ENCODE results near the gene UIMC1. TPM values are rescaled to one million over a fixed set of nuclear protein-coding genes. Genes with fewer than 3 reads are reported as not detected.

Gene UIMC1
- total RNA-seq, 2 donors from 2014 or later: 46.6 to 50.8 TPM

- Histone ChIP-seq H3K9me3 (ENCODE audit: control insufficient read depth, low read length) (no peaks in the 10 kb centered on the region), H3K9ac (ENCODE audit: extremely low read depth, low read length, poor library complexity, severe bottlenecking) (no peak overlapping the region), H3K27ac (ENCODE audit: low read depth, low read length) (no peak overlapping the region), H3K4me3 (ENCODE audit: low read length) (no peak overlapping the region), H3K36me3 (ENCODE audit: control insufficient read depth, insufficient read depth, low read length) (no peaks in the 10 kb centered on the region), H3K27me3 (ENCODE audit: control insufficient read depth, insufficient read depth, low read length, poor library complexity, severe bottlenecking) (no peaks in the 10 kb centered on the region), H3K4me1 (ENCODE audit: control insufficient read depth, insufficient read depth, low read length) (no peaks in the 10 kb centered on the region)
- no peak for TF ChIP-seq CTCF (conservative IDR thresholded peaks at IDR 0.05)
- H3K9me3 Mint-ChIP-seq: no peaks in the 10 kb centered on the region
- WGBS, 2 experiments (ENCODE audit: insufficient coverage in 1 of 2, insufficient read length in 1 of 2): 84 to 85% methylated on average over 12 to 19 of the region's 19 CpGs
- DNase-seq: no peak
- no peak overlapping the region for H3K4me3 Mint-ChIP-seq
- H3K27me3 Mint-ChIP-seq (ENCODE audit: insufficient read depth): peaks cover 3% of the 10 kb centered on the region
- H3K27ac Mint-ChIP-seq: no peak overlapping the region
- H3K4me1 Mint-ChIP-seq: no peaks in the 10 kb centered on the region
- H3K36me3 Mint-ChIP-seq (ENCODE audit: low read depth): no peaks in the 10 kb centered on the region
Observed at GRCh38 chr5:176857216-176857893, 149.2 kb downstream of the UIMC1 start.

- DNase-seq: no peak
- H3K36me3 ChIP-seq (ENCODE audit: control insufficient read depth, insufficient read depth, low read length): no peaks in the 10 kb centered on the region
- Mint-ChIP-seq H3K27me3 (ENCODE audit: insufficient read depth) (peaks cover 3% of the 10 kb centered on the region), H3K36me3 (ENCODE audit: low read depth) (no peaks in the 10 kb centered on the region), H3K4me3 (no peak overlapping the region), H3K4me1 (no peaks in the 10 kb centered on the region), H3K9me3 (no peaks in the 10 kb centered on the region), H3K27ac (no peak overlapping the region)
- H3K27me3 ChIP-seq (ENCODE audit: control insufficient read depth, insufficient read depth, low read length, poor library complexity, severe bottlenecking): no peaks in the 10 kb centered on the region
- H3K9me3 ChIP-seq (ENCODE audit: control insufficient read depth, low read length): no peaks in the 10 kb centered on the region
- H3K4me1 ChIP-seq (ENCODE audit: control insufficient read depth, insufficient read depth, low read length): no peaks in the 10 kb centered on the region
- H3K4me3 ChIP-seq (ENCODE audit: low read length): no peak overlapping the region
- H3K9ac ChIP-seq (ENCODE audit: extremely low read depth, low read length, poor library complexity, severe bottlenecking): no peak overlapping the region
- 77 to 86% methylated on average over 4 to 8 of the region's 8 CpGs for WGBS, 2 experiments (ENCODE audit: insufficient coverage in 1 of 2, insufficient read length in 1 of 2)
- H3K27ac ChIP-seq (ENCODE audit: low read depth, low read length): no peak overlapping the region
- no peak for TF ChIP-seq CTCF (conservative IDR thresholded peaks at IDR 0.05)
Observed at GRCh38 chr5:176856746-176857145, 149.8 kb downstream of the UIMC1 start.

- Mint-ChIP-seq H3K27me3 (ENCODE audit: insufficient read depth) (peaks cover 3% of the 10 kb centered on the region), H3K9me3 (no peaks in the 10 kb centered on the region), H3K4me3 (no peak overlapping the region), H3K36me3 (ENCODE audit: low read depth) (no peaks in the 10 kb centered on the region), H3K27ac (no peak overlapping the region), H3K4me1 (no peaks in the 10 kb centered on the region)
- Histone ChIP-seq H3K27me3 (ENCODE audit: control insufficient read depth, insufficient read depth, low read length, poor library complexity, severe bottlenecking) (no peaks in the 10 kb centered on the region), H3K36me3 (ENCODE audit: control insufficient read depth, insufficient read depth, low read length) (no peaks in the 10 kb centered on the region), H3K4me3 (ENCODE audit: low read length) (no peak overlapping the region), H3K9me3 (ENCODE audit: control insufficient read depth, low read length) (no peaks in the 10 kb centered on the region), H3K9ac (ENCODE audit: extremely low read depth, low read length, poor library complexity, severe bottlenecking) (no peak overlapping the region), H3K27ac (ENCODE audit: low read depth, low read length) (no peak overlapping the region), H3K4me1 (ENCODE audit: control insufficient read depth, insufficient read depth, low read length) (no peaks in the 10 kb centered on the region)
- no peak for DNase-seq
- 94 to 95% methylated on average over 16 to 18 of the region's 18 CpGs for WGBS, 2 experiments (ENCODE audit: insufficient coverage in 1 of 2, insufficient read length in 1 of 2)
- no peak for TF ChIP-seq CTCF (conservative IDR thresholded peaks at IDR 0.05)
Observed at GRCh38 chr5:176855598-176855997, 151.0 kb downstream of the UIMC1 start.

Other genes with a start within 250 kb of the UIMC1 start
- gene UNC5A, start 196.2 kb downstream of the UIMC1 start, total RNA-seq: 1 to 10 TPM in 1 of 2 donors, under 1 TPM in 1; 0.89 to 1.4 TPM
- gene HK3, start 107.4 kb downstream of the UIMC1 start, total RNA-seq: under 1 TPM in 1 of 2 donors, not detected in 1; 0.55 TPM
- gene ZNF346, start 15.9 kb upstream of the UIMC1 start, total RNA-seq: 10 to 100 TPM; 25.4 to 38.6 TPM
- 100 to 1,000 TPM; 123 to 131 TPM for gene FGFR4, start 80.1 kb upstream of the UIMC1 start, total RNA-seq
- 100 to 1,000 TPM; 150 to 190 TPM for gene NSD1, start 127.0 kb upstream of the UIMC1 start, total RNA-seq